COR-L47 (cell line): Measurements from ENCODE around the gene UBE2V1.
"Not testable (repeated sequence)": the region's sequence is repeated elsewhere in the genome, so short reads cannot be mapped to it uniquely, and the experiment has no call there.

ENCODE experiments used
- DNase-seq: peaks from one replicate; lab custom pipeline; 2025; lab: John Stamatoyannopoulos, UW

UBE2V1 gene

DNA sequence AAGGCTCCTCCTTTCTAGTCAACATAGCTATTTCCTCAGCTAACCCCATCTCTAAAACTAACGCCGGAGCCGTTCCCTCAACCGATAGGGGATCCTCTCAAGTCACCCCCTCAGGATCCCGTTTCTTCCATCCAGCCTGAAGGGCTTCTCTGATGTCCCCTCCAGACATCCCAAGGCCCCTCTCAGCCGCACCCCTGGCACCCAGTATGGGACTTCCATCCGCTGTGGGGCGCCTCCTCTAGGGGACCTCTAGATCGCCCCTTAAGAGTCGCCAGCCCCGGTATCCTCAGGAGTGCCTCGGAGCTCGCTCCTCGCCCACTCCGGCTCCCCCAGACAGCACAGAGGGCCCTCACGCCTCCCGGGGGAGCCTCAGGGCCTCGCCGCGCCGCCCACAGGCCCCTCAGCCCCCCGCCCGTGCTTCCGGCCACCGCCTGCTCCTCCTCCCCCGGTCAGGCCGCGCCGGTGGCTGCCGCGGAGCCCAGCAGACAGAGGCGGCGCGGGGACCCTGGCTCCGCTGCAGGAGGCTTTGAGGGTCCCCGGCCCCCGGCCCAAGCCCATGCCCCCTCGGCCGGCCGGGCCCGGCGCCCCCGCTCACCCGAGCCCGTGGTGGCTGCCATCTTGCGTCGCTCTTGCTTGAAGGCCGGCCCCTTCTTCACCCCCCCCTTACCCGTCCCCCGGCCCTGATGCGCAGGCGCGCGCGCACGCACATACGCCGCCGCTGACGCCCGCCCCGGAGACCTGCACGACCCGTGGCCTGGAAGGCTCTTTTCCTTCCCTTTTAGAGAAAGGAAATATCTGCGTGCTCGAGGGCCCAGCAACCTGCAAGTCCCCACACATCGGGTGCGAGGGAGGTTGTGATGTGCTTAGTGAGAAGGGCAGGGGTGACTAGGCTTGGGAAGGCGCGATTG, at the start of gene UBE2V1:
UBE2V1 (minus strand) TSS at position 639 of the 908 bp plus-strand sequence; CDS start at position 617, 22 bp downstream.
- peak; percentile 77 for DNase-seq

DNA sequence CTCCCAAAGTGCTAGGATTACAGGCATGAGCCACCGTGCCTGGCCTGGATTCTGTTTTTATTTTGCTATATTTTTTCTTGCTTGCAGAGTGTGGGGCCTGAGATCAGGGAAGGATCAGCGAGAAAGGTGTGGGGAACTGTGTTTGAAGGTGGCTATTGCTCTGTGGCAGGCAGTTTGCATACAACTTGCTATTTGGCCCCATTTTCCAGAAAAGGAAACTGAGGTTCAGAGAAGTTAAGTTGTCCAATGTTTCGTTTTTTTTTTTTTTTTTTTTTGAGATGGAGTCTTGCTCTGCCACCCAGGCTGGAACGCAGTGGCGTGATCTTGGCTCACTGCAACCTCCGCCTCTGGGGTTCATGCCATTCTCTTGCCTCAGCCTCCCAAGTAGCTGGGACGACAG, 48.5 kb upstream of the UBE2V1 start:
- DNase-seq, result not testable (repeated sequence)

- DNase-seq, result peak; percentile 89
Observed at GRCh38 chr20:50153500-50154377, 40.8 kb upstream of the UBE2V1 start, which contains the start of gene PEDS1. TSS of gene PEDS1 (minus strand) at chr20:50153723. CDS start at chr20:50153637, 86 bp downstream.

DNA sequence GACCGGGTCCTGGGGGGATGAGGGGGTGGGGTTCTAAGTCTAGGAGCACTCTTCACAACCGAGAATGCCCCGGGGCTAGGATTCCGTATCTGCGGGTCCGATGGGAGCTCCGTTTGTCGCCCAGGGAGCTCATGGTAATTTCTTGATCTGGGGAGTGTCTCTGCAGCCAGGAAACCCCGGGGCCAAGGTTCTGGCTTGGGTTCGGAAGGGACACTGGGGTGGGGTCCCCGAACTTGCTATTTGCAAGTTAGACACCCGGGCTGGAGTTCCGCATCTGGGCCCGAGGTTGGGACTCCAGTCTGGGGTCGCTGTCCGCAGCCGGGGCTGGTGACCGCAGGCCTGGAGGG, 40.2 kb upstream of the UBE2V1 start:
- DNase-seq, result no peak

GRCh38 chr20:50152394-50153152, 39.6 kb upstream of the UBE2V1 start:
- DNase-seq, result peak; percentile 26

DNA sequence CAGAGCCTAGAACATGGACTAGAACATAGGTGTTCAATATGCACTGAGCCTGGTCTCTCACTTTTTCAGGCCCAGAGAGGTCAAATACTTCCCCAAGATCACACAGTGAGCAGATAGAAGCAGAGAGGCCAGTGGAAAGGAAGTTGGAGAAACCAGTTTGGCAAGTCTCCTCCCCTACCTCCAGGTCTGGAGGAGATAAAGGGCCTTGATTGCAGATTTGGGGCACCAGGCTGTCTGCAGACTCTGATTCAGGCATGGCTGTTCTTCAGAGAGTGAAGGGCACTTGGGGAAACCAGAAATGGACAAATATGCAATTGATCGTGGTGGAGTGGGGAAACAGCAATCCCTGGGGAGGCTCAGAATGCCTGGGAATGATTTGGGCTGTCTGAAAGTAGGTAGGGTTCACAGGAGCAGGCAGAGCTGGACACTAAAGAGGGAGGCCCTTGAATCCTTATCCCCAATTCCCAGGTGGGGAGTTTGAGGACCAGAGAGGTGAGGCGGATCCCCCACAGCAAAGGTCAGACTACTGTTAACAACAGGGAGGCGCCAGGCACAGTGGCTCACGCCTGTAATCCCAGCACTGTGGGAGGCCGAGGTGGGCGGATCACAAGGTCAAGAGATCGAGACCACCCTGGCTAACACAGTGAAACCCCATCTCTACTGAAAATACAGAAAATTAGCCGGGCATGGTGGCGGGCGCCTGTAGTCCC, 38.2 kb upstream of the UBE2V1 start:
- DNase-seq, result no peak

- DNase-seq, result no peak
Observed at GRCh38 chr20:50149481-50150254, 36.7 kb upstream of the UBE2V1 start.

DNA sequence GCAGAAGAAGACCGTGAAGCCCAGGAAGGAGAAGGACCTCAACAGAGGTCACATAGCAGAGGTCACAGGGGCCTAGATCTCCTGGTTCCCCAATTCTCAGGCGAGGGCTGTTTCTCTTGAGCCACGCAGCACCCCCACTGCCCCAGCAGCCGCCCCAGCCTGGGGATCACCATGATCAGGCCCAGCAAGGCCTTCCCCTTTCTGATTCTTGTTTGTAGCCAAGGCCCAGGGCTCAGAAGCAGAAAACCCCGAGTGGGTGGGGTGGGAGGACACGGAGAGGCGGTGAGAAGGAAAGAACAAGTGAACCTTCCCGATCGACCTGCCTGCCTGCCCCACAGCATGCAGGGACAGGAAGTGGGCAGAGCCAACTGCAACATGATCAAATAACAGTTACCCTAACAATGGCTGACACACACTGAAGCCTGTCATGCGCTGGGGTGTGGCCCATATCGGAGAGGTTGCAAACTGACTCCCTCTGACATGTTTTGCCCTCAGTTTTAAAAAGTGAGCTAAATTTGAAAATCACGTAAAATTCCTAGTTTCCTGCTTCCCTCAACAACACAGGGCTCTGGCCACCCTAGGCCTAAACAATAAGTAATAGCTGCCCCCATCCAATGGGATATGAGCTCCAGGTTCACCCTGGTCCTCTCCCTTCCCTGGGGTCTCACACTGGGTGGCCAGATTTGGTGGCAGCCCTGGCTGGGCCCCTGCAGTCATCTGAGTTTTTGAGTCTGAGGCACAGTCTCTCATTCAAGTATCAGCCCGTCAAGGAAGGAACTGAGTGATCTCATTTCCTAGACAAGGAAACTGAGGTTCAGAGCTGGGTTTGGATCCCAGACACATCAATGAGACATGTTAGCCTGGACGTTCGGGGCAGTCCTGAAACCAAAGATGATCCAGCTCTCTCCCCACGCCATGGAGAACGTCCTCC, 34.0 kb upstream of the UBE2V1 start:
- DNase-seq, result no peak

- no peak for DNase-seq
Observed at GRCh38 chr20:50146214-50146613, 33.3 kb upstream of the UBE2V1 start.

DNA sequence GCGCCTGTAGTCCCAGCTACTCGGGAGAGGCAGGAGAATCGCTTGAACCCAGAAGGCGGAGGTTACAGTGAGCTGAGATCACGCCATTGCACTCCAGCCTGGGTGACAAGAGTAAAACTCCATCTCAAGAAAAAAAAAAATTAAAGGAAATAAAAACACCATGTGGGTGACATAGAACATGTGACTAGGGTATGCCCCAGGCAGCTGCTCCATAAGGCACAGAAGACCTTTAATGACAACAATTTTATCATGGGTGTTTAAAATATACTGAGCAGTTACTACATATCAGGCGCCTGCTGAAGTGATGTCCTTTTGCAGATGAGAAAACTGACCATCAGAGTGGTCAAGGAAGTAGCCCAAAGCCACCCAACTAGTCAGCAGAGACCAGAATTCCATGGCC, 32.6 kb upstream of the UBE2V1 start:
- no peak for DNase-seq

DNA sequence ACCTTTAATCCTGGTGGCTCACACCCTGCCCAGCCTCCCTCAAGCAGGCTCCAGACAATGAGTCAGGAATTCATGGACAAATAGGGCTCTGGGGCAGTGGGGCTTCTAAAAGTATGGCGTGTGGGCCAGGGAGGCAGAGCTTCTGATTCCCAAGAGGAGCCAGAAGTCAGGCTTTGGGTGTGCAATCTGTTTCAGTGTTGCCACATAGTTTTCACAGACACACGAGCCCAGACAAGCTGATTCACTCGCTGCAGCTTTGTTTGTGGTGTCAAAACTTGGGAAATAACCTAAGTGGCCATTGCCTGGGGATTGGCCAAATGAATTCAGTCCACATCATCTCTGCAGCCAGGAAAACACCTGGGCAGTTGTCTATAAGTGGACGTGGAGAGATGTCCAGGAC, 31.4 kb upstream of the UBE2V1 start:
- no peak for DNase-seq

DNA sequence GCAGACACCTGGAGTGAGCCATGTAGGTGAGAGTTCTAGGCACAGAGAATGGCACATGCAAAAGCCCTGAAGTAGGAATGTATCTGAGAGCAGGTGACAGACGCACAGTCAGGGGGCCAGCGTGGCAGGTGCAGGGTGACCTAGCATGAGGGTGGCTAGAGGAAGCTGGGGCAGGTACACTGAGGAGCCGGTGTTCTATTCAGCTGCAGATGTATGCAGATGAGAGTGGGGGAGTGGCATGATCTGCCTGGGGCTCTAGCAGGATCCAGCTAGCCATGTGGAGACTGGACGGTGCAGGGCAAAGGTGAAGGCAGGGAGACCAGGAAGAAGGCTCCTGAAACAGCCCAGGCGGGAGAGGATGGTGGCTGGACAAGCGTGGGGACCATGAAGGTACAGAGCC, 29.9 kb upstream of the UBE2V1 start:
- no peak for DNase-seq

GRCh38 chr20:50141811-50142561, 29.0 kb upstream of the UBE2V1 start:
- DNase-seq, result no peak

GRCh38 chr20:50141018-50141675, 28.2 kb upstream of the UBE2V1 start:
- DNase-seq, result no peak

- no peak for DNase-seq
Observed at GRCh38 chr20:50140339-50140859, 27.4 kb upstream of the UBE2V1 start.

GRCh38 chr20:50138479-50139393, 25.8 kb upstream of the UBE2V1 start:
- DNase-seq, result no peak

DNA sequence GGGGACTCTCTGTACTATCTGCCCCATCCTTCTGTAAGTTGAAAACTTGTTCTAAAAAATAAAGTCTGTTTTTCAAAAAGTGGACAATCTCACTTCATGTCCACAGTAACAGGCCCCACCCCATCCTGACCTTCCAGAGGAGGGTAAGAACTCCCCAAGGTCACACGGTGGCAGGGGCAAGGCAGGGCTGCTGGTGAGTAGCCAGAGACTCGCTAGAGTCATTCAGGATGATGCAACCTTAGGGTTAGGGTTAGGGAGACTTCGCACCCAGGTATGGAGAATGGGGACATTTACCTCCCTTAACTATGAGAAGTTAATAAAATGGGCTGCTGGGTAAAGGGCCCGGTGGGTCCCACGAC, 25.1 kb upstream of the UBE2V1 start:
- DNase-seq, result no peak
